Fibroblast of mammary gland (primary cell): Measurements from ENCODE around the gene TMEM175.

Experiments
- DNase-seq: peaks from one replicate; pipeline ENCODE4 v3.0.0-alpha.2; 2010; ENCODE audit warnings: low read depth
- H3K4me3 ChIP-seq: 2 replicates; pipeline ENCODE4 v1.5.1; 2011; ENCODE audit warnings: low read depth, mild to moderate bottlenecking, low read length, moderate library complexity; ENCODE audit not compliant: control insufficient read depth
- CTCF ChIP-seq: conservative IDR thresholded peaks from 2 replicates; pipeline ENCODE4 v1.5.1; 2011; ENCODE audit warnings: low read depth, low read length, inconsistent platforms; ENCODE audit not compliant: control insufficient read depth, insufficient read depth

The TMEM175 gene

GRCh38 chr4:931960-932712 is at the start of gene TMEM175, which contains the start of gene GAK:
Gene TMEM175, plus strand, starts transcription at chr4:932460. Its CDS starts 15,280 bp downstream, at chr4:947740.
Gene GAK, minus strand, starts transcription at chr4:932316. Its CDS starts 129 bp downstream, at chr4:932187.
- DNase-seq: peak; percentile 94
- no peak for TF ChIP-seq CTCF

GRCh38 chr4:882646-883045 is 49.6 kb upstream of the TMEM175 start:
- DNase-seq: no peak
- no peak overlapping the region for H3K4me3 ChIP-seq
- TF ChIP-seq CTCF: no peak

More at GRCh38 chr4:931960-932712, at the start of gene TMEM175, which contains the start of gene GAK:
- H3K4me3 ChIP-seq: peak within 1 kb of the TSS; percentile 96

- H3K4me3 ChIP-seq: no peak overlapping the region
- TF ChIP-seq CTCF: no peak
Measured at GRCh38 chr4:883377-884095, 48.7 kb upstream of the TMEM175 start.

GRCh38 chr4:884259-884658 is 48.0 kb upstream of the TMEM175 start:
- no peak for TF ChIP-seq CTCF
- H3K4me3 ChIP-seq: no peak overlapping the region
- no peak for DNase-seq

More at GRCh38 chr4:883377-884095, 48.7 kb upstream of the TMEM175 start:
- DNase-seq: no peak

- no peak overlapping the region for H3K4me3 ChIP-seq
- TF ChIP-seq CTCF: no peak
- no peak for DNase-seq
Measured at GRCh38 chr4:884896-885295, 47.4 kb upstream of the TMEM175 start.

GRCh38 chr4:885353-885752 is 46.9 kb upstream of the TMEM175 start:
- DNase-seq: no peak
- H3K4me3 ChIP-seq: no peak overlapping the region
- no peak for TF ChIP-seq CTCF
